Hindlimb muscle (tissue), 1 donor: ENCODE data around the gene OR2AJ1. TPM values are rescaled to one million over a fixed set of nuclear protein-coding genes. Genes with fewer than 3 reads are reported as not detected.

Experiments
- DNase-seq: peaks from one replicate; pipeline ENCODE4 v3.0.0-alpha.2; 2013
- polyA plus RNA-seq: library from polyadenylated mRNA; unstranded; fragments of 120-200 nt; gene quantifications from one replicate; pipeline ENCODE4 v1.2.1, GENCODE V29; 2013; ENCODE audit not compliant: insufficient read length

OR2AJ1 gene
- polyA plus RNA-seq, 1 donor = not detected

DNA sequence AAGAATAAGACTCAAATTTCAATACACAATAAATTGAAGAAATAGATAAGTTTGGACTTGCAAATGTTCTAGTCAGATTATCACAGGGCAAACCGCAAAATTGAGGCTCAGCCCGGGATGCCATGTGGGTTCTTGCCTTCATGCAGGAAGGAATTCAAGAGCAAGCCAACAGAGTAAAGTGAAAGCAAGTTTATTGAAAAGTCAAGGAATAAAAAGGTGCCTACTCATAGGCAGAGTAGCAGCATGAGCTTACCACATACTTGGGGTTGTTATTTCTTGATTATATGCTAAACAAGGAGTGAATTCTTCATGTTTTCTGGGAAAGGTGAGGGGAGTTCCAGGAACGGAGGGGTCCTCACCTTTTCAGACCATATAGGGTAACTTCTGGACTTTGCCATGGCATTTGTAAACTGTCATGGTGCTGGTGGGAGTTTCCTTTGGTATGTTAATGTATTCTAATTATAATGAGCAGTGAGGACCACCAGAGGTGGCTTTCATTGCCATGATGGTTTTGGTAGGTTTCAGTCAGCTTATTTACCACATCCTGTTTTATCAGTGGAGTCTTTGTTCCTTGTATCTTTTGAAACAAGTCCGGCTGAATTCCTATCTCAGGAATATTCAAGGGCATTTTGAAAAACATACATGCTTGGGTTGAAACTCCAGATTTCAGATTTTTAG, 38.4 kb downstream of the OR2AJ1 start:
- no peak for DNase-seq

DNA sequence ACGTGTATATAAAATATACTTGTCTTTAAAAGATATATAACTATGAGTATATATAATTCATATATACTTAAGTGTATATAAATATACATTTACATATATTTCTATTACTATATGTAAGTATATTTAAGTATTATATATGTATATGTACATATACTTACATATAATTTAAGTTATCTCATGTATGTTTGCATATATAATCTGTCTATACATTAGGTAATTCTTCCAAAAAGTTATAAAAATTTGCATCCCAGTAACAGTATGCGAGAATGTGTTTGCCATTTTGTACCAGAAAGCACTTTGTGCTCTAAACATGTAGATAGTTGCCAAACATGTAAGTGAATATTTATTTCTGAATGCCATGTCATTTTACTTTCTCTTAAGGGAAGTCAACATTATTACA, 40.2 kb downstream of the OR2AJ1 start, which contains the start of gene OR2AK2:
TSS of gene OR2AK2 (plus strand) at position 301 of the 400 bp plus-strand sequence. CDS start 144 bp downstream, outside the sequence.
- no peak for DNase-seq

DNA sequence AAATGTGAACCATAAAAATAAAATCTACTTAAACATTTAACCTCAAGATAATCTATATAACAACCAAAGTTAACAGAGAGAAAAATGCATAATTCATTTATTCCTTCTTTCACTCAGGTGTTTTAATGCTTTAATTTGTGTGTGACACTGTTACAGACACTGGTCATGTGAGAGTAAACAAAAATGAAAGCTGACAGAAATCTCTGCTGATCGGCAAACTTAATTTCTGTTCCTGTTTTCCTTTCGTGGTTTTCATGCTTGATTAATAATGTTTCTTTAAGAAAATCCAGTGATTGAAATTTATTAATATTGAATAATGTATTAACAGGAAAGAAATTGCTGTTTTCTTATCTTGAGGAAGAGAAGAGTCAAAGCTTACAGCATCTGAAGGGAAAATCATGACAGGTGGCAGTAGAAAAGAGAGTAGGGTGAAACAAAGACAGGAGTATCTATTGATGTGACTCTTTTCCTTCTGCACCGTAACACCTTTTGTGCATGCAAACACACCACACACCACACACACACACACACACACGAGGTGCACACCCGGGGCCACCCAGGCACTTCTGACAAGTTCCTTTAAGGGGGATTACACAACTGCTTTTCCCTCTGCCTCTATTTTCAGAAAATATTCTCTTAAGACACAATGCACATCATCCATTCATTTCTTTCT, 42.0 kb downstream of the OR2AJ1 start:
- no peak for DNase-seq

Other genes starting within 250 kb of the OR2AJ1 start
- not detected for gene OR13G1, start 245.2 kb upstream of the OR2AJ1 start, polyA plus RNA-seq
- gene OR6F1, start 208.2 kb upstream of the OR2AJ1 start, polyA plus RNA-seq = not detected
- gene OR14K1, start 186.3 kb upstream of the OR2AJ1 start, polyA plus RNA-seq = not detected
- not detected for gene OR14A2, start 176.7 kb upstream of the OR2AJ1 start, polyA plus RNA-seq
- not detected for gene OR1C1, start 164.3 kb upstream of the OR2AJ1 start, polyA plus RNA-seq
- gene OR14A16, start 100.8 kb upstream of the OR2AJ1 start, polyA plus RNA-seq = not detected
- gene OR11L1, start 83.0 kb upstream of the OR2AJ1 start, polyA plus RNA-seq = not detected
- gene TRIM58, start 67.7 kb upstream of the OR2AJ1 start, polyA plus RNA-seq = 1.3 TPM
- gene OR2W3, start 29.3 kb upstream of the OR2AJ1 start, polyA plus RNA-seq = 0.56 TPM
- gene OR2T8, start 4.6 kb upstream of the OR2AJ1 start, polyA plus RNA-seq = not detected
- gene OR2L8, start 24.0 kb downstream of the OR2AJ1 start, polyA plus RNA-seq = not detected
- not detected for gene OR2AK2, start 40.3 kb downstream of the OR2AJ1 start, polyA plus RNA-seq
- not detected for gene OR2L5, start 88.8 kb downstream of the OR2AJ1 start, polyA plus RNA-seq
- not detected for gene OR2L2, start 105.2 kb downstream of the OR2AJ1 start, polyA plus RNA-seq
- gene OR2L3, start 121.9 kb downstream of the OR2AJ1 start, polyA plus RNA-seq = not detected
- gene OR2L13, start 170.3 kb downstream of the OR2AJ1 start, polyA plus RNA-seq = not detected
- gene OR2M5, start 220.3 kb downstream of the OR2AJ1 start, polyA plus RNA-seq = not detected
- not detected for gene OR2M2, start 249.9 kb downstream of the OR2AJ1 start, polyA plus RNA-seq